ENCODE data around the gene CBARP. TPM values are rescaled to one million over a fixed set of nuclear protein-coding genes. Genes with fewer than 3 reads are reported as not detected.

CBARP gene
- total and polyA plus RNA-seq, 2 of the 4 experiments (the other 2 are of a cell fraction) = 0.18 to 3.9 TPM

DNA sequence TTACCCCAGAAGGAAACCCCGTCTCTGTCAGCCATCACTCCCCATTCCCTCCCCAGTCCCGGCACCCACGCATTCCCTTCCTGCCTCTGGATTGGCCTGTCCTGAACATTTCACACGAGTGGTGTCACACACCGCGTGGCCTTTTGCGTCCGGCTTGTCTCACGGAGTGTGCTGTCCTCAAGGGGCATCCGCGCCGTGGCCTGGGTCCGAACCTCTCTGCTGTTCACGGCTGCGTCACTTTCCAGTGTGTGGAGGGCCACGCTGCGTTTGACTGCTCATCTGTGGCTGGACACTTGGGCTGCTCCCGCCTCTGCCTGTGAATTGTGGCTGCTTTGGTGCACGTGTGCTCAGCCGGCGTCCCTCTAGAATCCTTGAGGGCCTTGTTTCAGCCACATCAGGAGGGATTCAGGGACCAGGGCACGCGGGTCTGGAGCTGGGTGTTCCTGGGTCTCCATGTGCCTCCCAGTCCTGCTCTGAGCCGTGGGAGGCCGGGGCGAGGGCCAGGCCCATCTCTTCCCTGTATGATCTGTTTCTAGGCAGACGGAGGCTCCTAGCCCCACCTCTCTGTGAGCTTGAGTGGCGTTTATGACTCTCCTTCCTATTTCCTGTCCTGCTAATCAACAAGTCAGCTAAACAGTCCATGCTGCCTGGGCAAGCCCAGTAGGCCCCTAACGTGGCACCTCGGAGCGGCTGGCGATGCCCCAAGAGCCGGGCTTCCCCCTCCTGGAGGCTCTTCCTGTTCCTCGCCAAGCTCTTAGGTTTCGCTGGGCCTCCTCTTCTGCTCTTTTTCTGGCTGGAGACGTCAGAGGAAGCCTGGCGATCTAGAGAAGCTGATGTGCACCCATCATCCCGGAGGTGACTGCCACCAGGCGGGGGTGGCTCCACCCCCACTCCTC lies 24.2 kb downstream of the CBARP start:
- peak overlapping the region; percentile 15 for H3K27ac ChIP-seq (ENCODE audit: insufficient read depth, low read length)
- 0 out of 2 replicates have a peak overlapping the region, but pooled peaks have one; percentile 7 for H4K5ac ChIP-seq (ENCODE audit: low read depth, low read length)
- DNase-seq (peak; percentile 58), ATAC-seq (ENCODE audit: low read depth) (peak; percentile 27)
- H4K20me1 ChIP-seq (ENCODE audit: insufficient read depth, low read length) = peaks cover 78% of the 10 kb centered on the region
- peak overlapping the region; percentile 60 for H4K91ac ChIP-seq (ENCODE audit: insufficient read depth, low read depth, low read length)
- dilution Hi-C loops (cut with HindIII; ENCODE audit: low sequenced_read_pairs, unreplicated experiment) (no loop called here), in situ Hi-C loops (cut with MboI; ENCODE audit: low sequenced_read_pairs) (no loop called here), intact Hi-C loops (cut with micrococcal nuclease) (no loop called here)
- peaks cover 15 to 92% of the 10 kb centered on the region in 2 experiments for H3K79me1 ChIP-seq (ENCODE audit: low read depth in 1 of 2, low read length in 2 of 2)
- H3K4me2 ChIP-seq (ENCODE audit: low read depth, low read length) = no peak overlapping the region
- ChIA-PET CTCF (no interaction called here), POLR2A (ENCODE audit: unreplicated experiment) (no interaction called here)
- no peak overlapping the region for H3K18ac ChIP-seq (ENCODE audit: low read depth, low read length)
- 0 out of 2 replicates have a peak overlapping the region, but pooled peaks have one; percentile 19 for H3K14ac ChIP-seq (replicated peaks; ENCODE audit: low read depth, low read length)
- H3K27me3 ChIP-seq (ENCODE audit: control insufficient read depth, insufficient read depth, low read length) = no peaks in the 10 kb centered on the region
- peak overlapping the region; percentile 23; the same call in 1 of the 2 replicates for H3K23ac ChIP-seq (ENCODE audit: low read depth, low read length)
- H3K4ac ChIP-seq (ENCODE audit: low read depth, low read length) = peak overlapping the region; percentile 69
- no TSS peak for BruUV-seq (replicated peaks)
- peaks cover 14% of the 10 kb centered on the region; the same call in 1 of the 2 replicates for H3K36me3 ChIP-seq (ENCODE audit: control insufficient read depth, insufficient read depth, low read length)
- peak overlapping the region; percentile 16 to 58; a peak in 3 of 4 replicates for H4K8ac ChIP-seq (ENCODE audit: low read depth in 2 of 2, low read length in 2 of 2)
- no peak for TF ChIP-seq SMC3 (IDR thresholded peaks at IDR 0.05; ENCODE audit: low read depth, low read length)
- no peak for TF ChIP-seq MAFK (IDR thresholded peaks at IDR 0.05; ENCODE audit: low read depth, low read length)
- TF ChIP-seq, protein P1, sequence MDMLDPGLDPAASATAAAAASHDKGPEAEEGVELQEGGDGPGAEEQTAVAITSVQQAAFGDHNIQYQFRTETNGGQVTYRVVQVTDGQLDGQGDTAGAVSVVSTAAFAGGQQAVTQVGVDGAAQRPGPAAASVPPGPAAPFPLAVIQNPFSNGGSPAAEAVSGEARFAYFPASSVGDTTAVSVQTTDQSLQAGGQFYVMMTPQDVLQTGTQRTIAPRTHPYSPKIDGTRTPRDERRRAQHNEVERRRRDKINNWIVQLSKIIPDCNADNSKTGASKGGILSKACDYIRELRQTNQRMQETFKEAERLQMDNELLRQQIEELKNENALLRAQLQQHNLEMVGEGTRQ (IDR thresholded peaks at IDR 0.05; ENCODE audit: low read depth, low read length) = no peak
- TF ChIP-seq BHLHE40 (IDR thresholded peaks at IDR 0.05; ENCODE audit: low read depth, low read length) = no peak
- TF ChIP-seq MAZ (IDR thresholded peaks at IDR 0.05; ENCODE audit: borderline replicate concordance, low read depth, low read length) = 0 out of 2 replicates have a peak, but pooled peaks have one; percentile 10
- 0 out of 2 replicates have a peak, but pooled peaks have one; percentile 10 for TF ChIP-seq RFX5 (IDR thresholded peaks at IDR 0.05; ENCODE audit: low read depth, low read length)
- TF ChIP-seq FOS (IDR thresholded peaks at IDR 0.05; ENCODE audit: low read depth, low read length) = no peak
- TF ChIP-seq RCOR1 (IDR thresholded peaks at IDR 0.05; ENCODE audit: insufficient replicate concordance, low read length) = no peak
- no peak overlapping the region for H3K56ac ChIP-seq (ENCODE audit: extremely low read depth, insufficient read depth, low read length)
- no peak overlapping the region for H2AFZ ChIP-seq (replicated peaks; ENCODE audit: low read length, poor library complexity)
- 90% methylated on average over 27 of the region's 39 CpGs; no CpG with 5 or more reads in 1 of the 2 experiments for WGBS, 2 experiments (ENCODE audit: extremely low coverage in 2 of 2, insufficient read length in 1 of 2)
- no peak overlapping the region for H2BK15ac ChIP-seq (ENCODE audit: low read depth, low read length)
- H2BK5ac ChIP-seq (ENCODE audit: low read depth, low read length, poor library complexity, severe bottlenecking) = peak overlapping the region; percentile 19
- no peaks in the 10 kb centered on the region for H3K9me3 ChIP-seq (ENCODE audit: control insufficient read depth, insufficient read depth, low read length)
- H2AK9ac ChIP-seq (replicated peaks; ENCODE audit: low read depth, low read length, poor library complexity) = peak overlapping the region; percentile 62
- H3K4me1 ChIP-seq (ENCODE audit: control insufficient read depth, insufficient read depth, low read length) = peaks cover 25% of the 10 kb centered on the region
- H3K9ac ChIP-seq (ENCODE audit: low read depth, low read length) = no peak overlapping the region
- H3K9me1 ChIP-seq (ENCODE audit: insufficient read depth, low read length) = peaks cover 25% of the 10 kb centered on the region
- H2AK5ac ChIP-seq (ENCODE audit: low read depth, low read length) = peak overlapping the region; percentile 98
- no peak overlapping the region for H3K4me3 ChIP-seq (ENCODE audit: insufficient read depth, low read depth, low read length)
- peak overlapping the region; percentile 35; the same call in 1 of the 2 replicates for H2BK20ac ChIP-seq (ENCODE audit: low read depth, low read length)
- peak overlapping the region; percentile 43; the same call in 1 of the 2 replicates for H2BK120ac ChIP-seq (ENCODE audit: low read depth, low read length)
